Tibial artery (tissue), 4 donors: ENCODE data around the gene RPS13.
"Not testable (repeated sequence)": the region's sequence is repeated elsewhere in the genome, so short reads cannot be mapped to it uniquely, and the experiment has no call there.

Source experiments
- DNase-seq, 2 donors: peaks; one replicate each; pipeline ENCODE4 v3.0.0-alpha.2; 2019
- H3K27ac ChIP-seq, 2 donors: fragments of 200-600 bp; sonication (generic) in 1 of 2; 1 replicate in 1 of 2; 2 replicates in 1 of 2; pipeline ENCODE4 v1.5.1; 2018 to 2019; ENCODE audit warnings: mild to moderate bottlenecking in 1 of 2
- H3K27me3 ChIP-seq, 2 donors: fragments of 200-600 bp; sonication (generic) in 1 of 2; one replicate each; pipeline versions ENCODE4 v1.5.1 to v1.6.0; 2016 to 2019
- H3K36me3 ChIP-seq, 3 donors: fragments of 200-600 bp; sonication (generic) in 2 of 3; one replicate each; pipeline ENCODE4 v1.5.1; 2016 to 2019; ENCODE audit warnings: mild to moderate bottlenecking in 2 of 3
- H3K4me1 ChIP-seq, 4 donors: fragments of 200-600 bp; sonication (generic) in 2 of 4; 1 replicate in 3 of 4; 2 replicates in 1 of 4; pipeline ENCODE4 v1.5.1; 2016 to 2019
- H3K4me3 ChIP-seq, 2 donors: fragments of 200-600 bp; sonication (generic) in 1 of 2; 1 replicate in 1 of 2; 2 replicates in 1 of 2; pipeline ENCODE4 v1.5.1; 2018 to 2019; ENCODE audit warnings: mild to moderate bottlenecking in 2 of 2
- H3K9me3 ChIP-seq, 3 donors: fragments of 200-600 bp; sonication (generic) in 1 of 3; one replicate each; pipeline ENCODE4 v1.5.1; 2016 to 2019
- intact Hi-C: fragments of 100-400 bp; cut with DNase I; formaldehyde crosslinking; loops from one replicate; pipeline ENCODE4 v1.15.0; 2023; ENCODE audit warnings: low total_unique reads
- TF ChIP-seq, protein P1 (sequence below), 2 experiments: fragments of 200-600 bp in 1 of 2; fragments of 450-650 bp in 1 of 2; IDR thresholded peaks; one replicate each; pipeline ENCODE4 v1.5.1; 2017 to 2019; ENCODE audit warnings: antibody characterized with exemption in 2 of 2, mild to moderate bottlenecking in 1 of 2, moderate library complexity in 1 of 2

The RPS13 gene

DNA sequence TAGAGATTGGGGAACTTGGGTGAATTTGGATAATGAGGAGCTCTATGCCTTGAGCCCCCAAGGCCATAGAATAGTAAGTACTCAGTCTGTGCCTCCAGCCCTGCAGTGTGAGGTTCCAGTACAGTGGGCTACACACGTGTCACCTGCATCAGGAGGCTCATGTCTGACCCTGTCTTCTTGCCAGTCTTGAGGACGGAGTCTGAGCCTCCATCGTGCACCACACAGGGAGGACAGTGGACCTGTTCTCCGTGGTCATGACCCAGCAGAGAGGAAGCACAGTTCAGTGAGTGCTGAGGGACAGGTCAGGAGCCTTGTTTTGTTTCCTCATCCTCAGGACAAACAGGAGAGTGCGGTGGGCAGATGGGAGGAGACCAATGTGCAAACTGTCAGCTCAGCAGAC, 30.8 kb downstream of the RPS13 start:
- no peak for DNase-seq
- H3K36me3 ChIP-seq = no peaks in the 10 kb centered on the region
- intact Hi-C loops = no loop called here

DNA sequence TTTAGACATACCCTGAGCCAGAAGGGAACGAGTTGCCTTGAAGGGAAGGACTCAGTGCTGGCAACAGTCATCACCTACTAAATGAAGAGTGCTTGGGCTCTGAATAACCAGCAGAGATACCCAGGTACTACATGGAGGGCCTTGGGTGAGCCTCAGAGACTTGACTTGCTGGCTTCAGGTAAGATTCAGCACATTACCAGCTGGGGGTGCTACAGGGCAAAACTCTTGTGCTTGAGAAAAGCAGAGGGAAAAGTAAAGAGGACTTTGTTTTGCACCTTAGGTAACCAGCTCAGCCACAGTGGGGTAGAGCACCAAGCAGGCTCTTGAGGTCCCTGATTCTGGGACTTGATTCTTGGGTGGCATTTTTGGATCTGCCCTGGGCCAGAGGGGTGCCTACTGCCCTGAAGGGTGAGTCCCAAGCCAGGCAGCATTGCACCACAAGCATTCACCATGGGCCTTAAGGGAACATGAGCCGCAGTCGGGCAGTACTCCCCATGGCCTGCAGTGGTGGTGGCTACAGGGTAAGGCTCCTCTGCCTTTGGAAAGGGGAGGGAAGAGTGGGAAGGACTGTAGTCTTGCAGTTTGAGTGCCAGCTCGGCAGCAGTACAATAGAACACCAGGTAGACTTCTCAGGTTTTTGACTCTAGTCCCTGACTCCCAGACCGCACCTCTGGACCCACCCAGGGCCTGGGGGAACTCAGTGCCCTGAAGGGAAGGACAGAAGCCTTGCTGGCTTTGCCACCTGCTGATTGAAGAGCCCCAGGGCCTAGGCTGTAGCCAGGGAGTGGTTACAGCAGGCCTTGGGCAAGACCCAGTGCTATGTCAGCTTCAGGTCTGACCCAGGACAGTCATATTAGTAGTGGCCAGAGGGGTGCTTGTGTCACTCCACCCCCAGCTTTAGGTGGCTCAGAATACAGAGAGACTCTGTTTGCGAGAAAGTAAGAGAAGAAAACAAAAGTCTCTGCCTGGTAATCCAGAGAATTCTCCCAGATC, 40.5 kb downstream of the RPS13 start:
- no peak for DNase-seq
- H3K4me3 ChIP-seq = no peak overlapping the region
- H3K36me3 ChIP-seq = peaks cover 0 to 4% (median 0%) of the 10 kb centered on the region in 3 donors
- intact Hi-C loops = no loop called here
- no peaks in the 10 kb centered on the region for H3K4me1 ChIP-seq
- H3K27ac ChIP-seq = no peak overlapping the region
- H3K27me3 ChIP-seq = no peaks in the 10 kb centered on the region
- TF ChIP-seq, protein P1, sequence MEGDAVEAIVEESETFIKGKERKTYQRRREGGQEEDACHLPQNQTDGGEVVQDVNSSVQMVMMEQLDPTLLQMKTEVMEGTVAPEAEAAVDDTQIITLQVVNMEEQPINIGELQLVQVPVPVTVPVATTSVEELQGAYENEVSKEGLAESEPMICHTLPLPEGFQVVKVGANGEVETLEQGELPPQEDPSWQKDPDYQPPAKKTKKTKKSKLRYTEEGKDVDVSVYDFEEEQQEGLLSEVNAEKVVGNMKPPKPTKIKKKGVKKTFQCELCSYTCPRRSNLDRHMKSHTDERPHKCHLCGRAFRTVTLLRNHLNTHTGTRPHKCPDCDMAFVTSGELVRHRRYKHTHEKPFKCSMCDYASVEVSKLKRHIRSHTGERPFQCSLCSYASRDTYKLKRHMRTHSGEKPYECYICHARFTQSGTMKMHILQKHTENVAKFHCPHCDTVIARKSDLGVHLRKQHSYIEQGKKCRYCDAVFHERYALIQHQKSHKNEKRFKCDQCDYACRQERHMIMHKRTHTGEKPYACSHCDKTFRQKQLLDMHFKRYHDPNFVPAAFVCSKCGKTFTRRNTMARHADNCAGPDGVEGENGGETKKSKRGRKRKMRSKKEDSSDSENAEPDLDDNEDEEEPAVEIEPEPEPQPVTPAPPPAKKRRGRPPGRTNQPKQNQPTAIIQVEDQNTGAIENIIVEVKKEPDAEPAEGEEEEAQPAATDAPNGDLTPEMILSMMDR (IDR thresholded peaks at IDR 0.05) = no peak
- H3K9me3 ChIP-seq = peaks cover 0 to 6% (median 0%) of the 10 kb centered on the region in 3 donors

More for the DNA sequence above, 30.8 kb downstream of the RPS13 start:
- Histone ChIP-seq H3K27me3 (no peaks in the 10 kb centered on the region), H3K27ac (no peak overlapping the region), H3K4me1 (no peaks in the 10 kb centered on the region), H3K9me3 (no peaks in the 10 kb centered on the region), H3K4me3 (no peak overlapping the region)
- TF ChIP-seq, protein P1 (IDR thresholded peaks at IDR 0.05) = no peak

DNA sequence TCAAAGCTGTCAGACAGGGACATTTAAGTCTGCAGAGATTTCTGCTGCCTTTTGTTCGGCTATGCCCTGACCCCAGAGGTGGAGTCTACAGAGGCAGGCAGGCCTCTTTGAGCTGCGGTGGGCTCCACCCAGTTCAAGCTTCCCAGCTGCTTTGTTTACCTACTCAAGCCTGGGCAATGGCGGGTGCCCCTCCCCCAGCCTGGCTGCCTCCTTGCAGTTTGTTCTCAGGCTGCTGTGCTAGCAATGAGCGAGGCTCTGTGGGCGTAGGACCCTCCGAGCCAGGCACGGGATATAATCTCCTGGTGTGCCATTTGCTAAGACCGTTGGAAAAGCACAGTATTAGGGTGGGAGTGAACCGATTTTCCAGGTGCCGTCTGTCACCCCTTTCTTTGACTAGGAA, 43.4 kb downstream of the RPS13 start:
- intact Hi-C loops, H3K36me3 ChIP-seq, H3K4me3 ChIP-seq, DNase-seq, H3K27ac ChIP-seq, H3K27me3 ChIP-seq, H3K9me3 ChIP-seq, H3K4me1 ChIP-seq: not testable (repeated sequence)

DNA sequence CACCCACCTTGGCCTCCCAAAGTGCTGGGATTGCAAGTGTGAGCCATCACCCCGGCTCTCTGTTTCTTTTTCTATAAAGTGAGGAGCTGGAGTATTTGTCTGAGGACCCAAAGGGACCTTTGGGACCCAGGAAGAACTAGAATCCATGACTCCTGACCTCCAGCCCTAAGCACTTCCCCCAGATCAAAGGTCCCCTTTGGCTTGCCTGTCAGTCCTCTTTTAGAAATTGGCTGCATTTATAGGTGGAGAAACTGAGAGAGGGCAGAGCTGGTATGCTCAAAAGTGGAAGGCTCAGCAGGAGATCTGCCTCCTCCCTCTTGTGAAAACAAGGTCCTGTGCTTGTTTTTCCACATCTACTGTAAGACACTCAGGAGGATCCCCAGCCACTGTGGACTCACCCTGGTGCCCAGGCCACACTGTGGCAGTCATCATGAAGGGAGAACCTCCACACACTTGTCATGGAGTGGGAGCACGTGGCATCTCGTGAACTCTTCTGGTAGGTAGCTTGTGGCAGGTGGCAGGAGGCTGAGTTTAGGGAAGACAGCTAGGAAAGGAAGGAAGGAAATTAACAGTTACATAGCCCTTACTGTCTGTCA, 50.9 kb downstream of the RPS13 start:
- Histone ChIP-seq H3K4me3 (no peak overlapping the region), H3K27ac (no peak overlapping the region), H3K4me1 (no peaks in the 10 kb centered on the region), H3K27me3 (no peaks in the 10 kb centered on the region), H3K9me3 (no peaks in the 10 kb centered on the region), H3K36me3 (no peaks in the 10 kb centered on the region)
- no peak for DNase-seq
- intact Hi-C loops = no loop called here
- TF ChIP-seq, protein P1 (IDR thresholded peaks at IDR 0.05) = no peak

DNA sequence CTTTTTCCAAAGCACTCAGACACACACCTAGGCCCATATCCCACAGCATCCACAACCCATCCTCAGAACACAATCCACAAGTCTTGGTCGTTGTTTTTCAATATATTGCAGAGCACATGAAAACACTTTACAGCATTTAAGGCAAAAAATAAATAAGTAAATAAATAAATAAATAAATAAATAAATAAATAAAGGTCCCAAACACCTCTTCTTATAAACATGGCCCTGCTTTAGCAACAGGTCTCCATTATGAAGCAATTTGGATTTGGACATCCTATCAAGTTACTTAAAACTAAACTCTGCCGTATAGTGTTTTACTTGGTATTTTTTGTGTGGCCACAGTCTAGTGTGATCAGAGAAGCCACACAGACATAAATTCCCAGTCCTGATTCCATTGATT, 52.5 kb downstream of the RPS13 start:
- intact Hi-C loops = no loop called here
- Histone ChIP-seq H3K36me3 (no peaks in the 10 kb centered on the region), H3K9me3 (no peaks in the 10 kb centered on the region), H3K4me1 (no peaks in the 10 kb centered on the region), H3K4me3 (no peak overlapping the region), H3K27ac (no peak overlapping the region), H3K27me3 (no peaks in the 10 kb centered on the region)
- TF ChIP-seq, protein P1 (IDR thresholded peaks at IDR 0.05) = no peak
- no peak for DNase-seq
